Fibroblast of lung (primary cell): Measurements from ENCODE around the gene OAT.

ENCODE experiments used
- CTCF ChIP-seq, 2 donors: IDR thresholded peaks in 1 of 2; conservative IDR thresholded peaks in 1 of 2; 1 replicate in 1 of 2; 2 replicates in 1 of 2; pipeline ENCODE4 v1.5.1; 2011 to 2012; ENCODE audit warnings: low read length in 2 of 2, control low read depth in 1 of 2, inconsistent platforms in 1 of 2, low read depth in 1 of 2, mild to moderate bottlenecking in 1 of 2
- EZH2 ChIP-seq: IDR thresholded peaks from 2 replicates; pipeline ENCODE4 v1.5.1; 2012; ENCODE audit warnings: low read length, control low read depth, mild to moderate bottlenecking; ENCODE audit errors: missing control alignments

DNA sequence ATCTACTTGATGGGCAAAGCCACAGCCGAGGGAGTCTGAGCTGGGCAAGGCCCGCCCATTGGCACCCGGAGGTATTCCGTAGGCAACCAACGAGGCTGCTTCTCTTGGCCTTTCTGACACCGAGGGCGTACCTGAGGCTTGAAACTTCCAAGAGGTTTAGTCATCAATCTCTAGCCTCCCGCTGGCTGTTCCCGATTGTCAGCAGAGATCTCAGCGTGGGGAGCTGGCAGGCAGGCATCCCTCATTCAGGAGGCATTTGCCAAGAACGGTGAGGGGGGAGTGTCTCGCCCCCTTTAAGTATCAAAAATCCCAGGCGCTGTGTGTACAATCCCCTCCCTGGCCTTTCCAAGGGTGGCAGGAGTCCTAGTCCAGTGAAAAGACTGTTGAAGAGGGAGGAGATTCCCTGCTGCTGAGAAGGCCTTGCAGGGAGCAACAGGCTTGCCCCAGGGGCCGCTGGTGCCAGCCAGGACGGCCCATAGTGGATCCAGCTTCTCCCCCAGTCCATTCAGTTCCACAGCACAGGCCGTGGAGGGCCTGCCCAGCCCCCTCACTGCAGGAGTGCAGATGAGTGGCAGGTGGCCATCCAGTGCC is 39.7 kb downstream of the OAT start:
- TF ChIP-seq CTCF (conservative IDR thresholded peaks at IDR 0.05 in 1 of 2, IDR thresholded peaks at IDR 0.05 in 1 of 2; ENCODE audit: low read depth in 1 of 2, low read length in 2 of 2) = no peak
- no peak for TF ChIP-seq EZH2
